Cardiac septum (tissue), 1 donor: ENCODE measurements around the gene LCP2. TPM values are rescaled to one million over a fixed set of nuclear protein-coding genes. Genes with fewer than 3 reads are reported as not detected.

Experiments
- DNase-seq: peaks from one replicate; pipeline ENCODE4 v3.0.0-alpha.2; 2020; ENCODE audit warnings: low spot score
- intact Hi-C: fragments of 100-400 bp; cut with DNase I; formaldehyde crosslinking; loops from one replicate; pipeline ENCODE4 v1.14.0; 2022
- total RNA-seq: library from RNA; stranded (reverse); fragmentation: NEBNext Ultra II Directional; extraction: Animal tissue kit (Norgen Biotek cat#: 25700); gene quantifications from one replicate; pipeline ENCODE4 v1.2.1, GENCODE V29; 2021
- donor health status: DM: no; HTN: no; CAD: no.

Gene LCP2
- total RNA-seq, 1 donor from 2014 or later: 6.2 TPM

GRCh38 chr5:170201311-170201710 lies 96.3 kb downstream of the LCP2 start:
- intact Hi-C loops: no loop called here
- DNase-seq: no peak

- intact Hi-C loops: no loop called here
- no peak for DNase-seq
Observed at GRCh38 chr5:170200876-170201275, 96.7 kb downstream of the LCP2 start.

Other genes with a start within 250 kb of the LCP2 start
- not detected for gene FOXI1, start 191.9 kb downstream of the LCP2 start, total RNA-seq
- not detected for gene C5orf58, start 64.8 kb downstream of the LCP2 start, total RNA-seq
- 5.7 TPM for gene KCNMB1, start 91.6 kb upstream of the LCP2 start, total RNA-seq
- 0.57 TPM for gene KCNIP1, start 206.2 kb upstream of the LCP2 start, total RNA-seq